Measurements from ENCODE around the gene ZNF438.
A peak's percentile ranks its signal among the peaks of the same experiment; 100 is the strongest.

The ZNF438 gene

GRCh38 chr10:30848396-30849032, 183.2 kb downstream of the ZNF438 start:
- no peak for DNase-seq (ENCODE audit: low read depth, low spot score)

- DNase-seq (ENCODE audit: low read depth, low spot score), result no peak
These were observed 184.0 kb downstream of the ZNF438 start for GRCh38 chr10:30847642-30848041.

GRCh38 chr10:30847199-30847598, 184.5 kb downstream of the ZNF438 start:
- no peak for DNase-seq (ENCODE audit: low read depth, low spot score)

- no peak for DNase-seq (ENCODE audit: low read depth, low spot score)
These were observed 185.0 kb downstream of the ZNF438 start for GRCh38 chr10:30846710-30847109.

DNA sequence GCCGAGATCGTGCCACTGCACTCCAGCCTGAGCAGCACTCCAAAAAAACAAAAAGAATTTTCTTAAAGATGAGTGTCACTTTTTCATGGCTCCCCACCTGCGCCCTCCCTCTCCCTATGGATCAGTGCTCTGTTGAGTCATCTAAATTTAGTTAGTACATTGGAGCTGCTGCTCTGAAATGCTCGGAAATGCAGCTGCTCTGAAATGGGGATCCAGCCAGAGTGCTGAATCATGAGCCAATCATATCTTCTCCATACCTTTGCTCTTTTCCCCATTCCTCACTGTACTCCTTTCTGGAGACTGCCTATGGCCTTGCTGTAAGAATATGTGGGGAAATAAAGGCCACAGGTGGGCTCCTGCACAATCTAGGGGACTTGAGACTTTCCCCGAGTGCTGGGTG, 188.8 kb downstream of the ZNF438 start:
- DNase-seq (ENCODE audit: low read depth, low spot score), result no peak

- no peak for DNase-seq (ENCODE audit: low read depth, low spot score)
These were observed 189.5 kb downstream of the ZNF438 start for GRCh38 chr10:30842185-30842584.

- no peak for DNase-seq (ENCODE audit: low read depth, low spot score)
These were observed 191.1 kb downstream of the ZNF438 start for GRCh38 chr10:30840395-30841050.

DNA sequence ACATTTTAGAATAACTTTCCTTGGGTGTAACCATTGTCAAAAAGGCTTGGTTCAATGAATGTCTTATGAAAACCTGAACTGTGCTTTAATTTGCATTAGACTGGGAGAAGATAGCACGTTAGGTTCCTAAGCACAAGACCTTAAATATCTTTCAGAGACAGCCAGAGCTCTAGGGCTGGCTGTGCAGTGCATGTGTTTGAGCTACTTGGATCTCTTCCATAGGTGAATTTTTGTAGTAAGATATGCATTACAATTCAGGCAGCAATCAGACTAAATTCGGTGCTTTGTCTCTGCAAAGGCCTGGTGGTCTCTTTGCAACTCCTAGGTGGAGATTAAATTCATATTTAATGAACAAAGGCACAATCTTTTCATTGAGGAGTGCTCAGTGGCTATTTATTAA, 192.0 kb downstream of the ZNF438 start:
- DNase-seq (ENCODE audit: low read depth, low spot score), result no peak

DNA sequence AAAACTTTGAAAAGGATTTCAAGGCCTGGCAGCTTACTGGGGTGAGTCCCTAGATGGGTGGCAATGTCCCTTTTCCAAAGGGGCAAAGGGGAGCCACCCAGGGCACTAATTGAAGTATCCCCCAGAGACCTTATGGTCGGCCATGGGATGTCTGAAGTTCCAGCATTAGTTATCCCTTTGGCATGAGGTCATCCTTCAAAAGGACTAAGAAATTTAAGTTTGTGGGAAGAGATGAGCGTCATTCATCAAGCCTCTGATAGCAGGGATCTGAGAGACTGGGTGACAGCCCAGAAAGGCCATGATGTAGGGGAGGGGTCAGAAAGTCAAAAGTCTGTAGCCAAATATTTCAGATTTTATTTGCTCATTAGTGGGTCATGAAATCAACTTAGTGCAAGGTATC, 195.3 kb downstream of the ZNF438 start:
- no peak for DNase-seq (ENCODE audit: low read depth, low spot score)

GRCh38 chr10:30835146-30835545, 196.5 kb downstream of the ZNF438 start:
- no peak for DNase-seq (ENCODE audit: low read depth, low spot score)

DNA sequence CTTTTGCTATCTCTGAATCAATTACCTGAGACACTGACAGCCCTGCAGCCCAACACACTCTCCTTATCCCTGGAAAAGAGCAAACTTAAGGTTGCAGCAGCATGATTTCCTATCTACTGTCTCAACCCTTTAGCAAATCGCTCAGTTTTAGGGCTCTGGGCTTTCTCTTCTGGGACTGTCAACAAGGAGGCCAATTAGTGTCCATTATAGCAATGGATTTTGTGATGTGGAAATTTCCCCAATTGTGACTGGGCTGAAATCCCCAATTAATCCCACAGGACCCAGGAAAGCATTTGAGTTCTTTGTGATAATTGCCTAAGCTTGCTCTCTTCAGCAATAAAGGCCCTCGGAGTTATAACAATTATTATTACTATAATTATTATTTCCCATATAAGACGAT, 197.0 kb downstream of the ZNF438 start:
- no peak for DNase-seq (ENCODE audit: low read depth, low spot score)

DNA sequence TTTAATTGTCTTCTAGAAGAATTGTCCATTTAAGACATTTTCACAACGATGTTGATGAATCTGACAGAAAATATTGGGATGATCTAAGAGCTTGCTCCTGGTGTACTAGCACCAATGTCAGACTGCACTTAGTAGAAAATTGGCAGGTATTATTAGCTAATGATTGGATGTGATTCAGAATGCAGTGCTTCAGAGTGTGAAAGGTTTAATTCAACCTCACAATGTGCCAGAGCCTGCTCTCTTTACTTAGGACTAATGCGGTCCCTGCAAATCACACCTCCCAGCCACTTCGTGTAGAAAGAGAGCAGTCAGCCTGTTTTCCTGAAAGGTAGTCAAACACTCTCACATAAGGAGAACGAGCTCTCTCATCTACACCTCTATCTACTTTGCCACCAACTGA, 197.5 kb downstream of the ZNF438 start:
- no peak for DNase-seq (ENCODE audit: low read depth, low spot score)

DNA sequence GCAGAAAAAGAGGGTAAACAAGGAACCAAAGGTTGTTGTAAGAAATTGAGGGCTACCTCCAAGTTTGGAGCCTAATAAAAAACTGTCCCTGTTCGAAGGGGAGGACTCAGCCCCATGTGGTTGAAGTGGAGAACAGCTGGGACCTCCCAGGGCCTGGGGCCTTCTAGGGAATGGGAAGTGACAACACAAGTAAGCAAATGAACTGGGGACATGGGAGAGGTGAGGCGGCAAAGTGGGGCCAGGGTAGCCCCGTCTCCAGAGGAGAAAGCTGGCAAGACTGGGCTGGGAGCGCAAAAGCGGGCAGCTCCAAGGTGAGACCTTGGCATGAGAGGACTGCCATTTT, 198.1 kb downstream of the ZNF438 start:
- no peak for DNase-seq (ENCODE audit: low read depth, low spot score)

DNA sequence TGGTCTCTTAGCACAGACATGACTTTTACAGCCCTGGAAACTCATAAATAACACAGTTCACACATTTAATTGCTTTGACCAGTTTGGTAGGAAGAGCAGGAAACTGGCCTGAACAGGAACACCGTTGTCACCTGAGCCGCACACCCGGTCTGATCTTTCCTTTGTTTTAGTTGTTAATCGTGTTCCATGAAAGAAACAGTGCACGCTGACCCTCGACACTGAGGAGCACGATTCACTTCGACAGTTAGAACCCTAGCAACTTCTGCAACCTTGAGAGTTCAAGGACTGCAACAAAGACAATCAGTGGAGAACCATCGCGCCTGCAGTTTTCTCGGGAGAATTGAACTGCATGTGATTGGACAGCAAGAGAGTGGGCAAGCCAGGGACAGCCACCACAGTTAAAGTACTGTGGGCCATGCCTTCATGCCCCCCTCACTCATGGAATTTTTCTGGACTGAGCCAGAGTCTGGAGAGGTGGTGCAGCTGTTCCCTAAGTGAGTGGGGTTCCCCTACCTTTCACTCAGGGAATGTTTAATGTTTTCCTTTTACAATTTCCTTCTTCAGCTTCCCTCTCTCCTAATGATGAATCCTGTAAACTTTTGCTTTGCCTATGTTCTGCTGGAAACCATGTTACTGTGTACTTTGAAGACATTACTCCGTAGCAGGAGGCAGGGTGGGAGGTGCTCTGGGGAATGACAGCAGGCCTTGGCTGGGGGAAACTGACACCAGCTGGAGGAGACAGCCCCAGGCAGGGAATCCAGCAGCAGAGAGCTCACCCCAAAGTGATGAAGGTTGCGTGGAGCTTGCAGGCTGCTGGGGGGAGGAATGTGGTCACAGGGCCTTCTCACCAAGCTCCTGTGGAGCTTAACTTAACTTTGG, 198.7 kb downstream of the ZNF438 start:
- no peak for DNase-seq (ENCODE audit: low read depth, low spot score)

DNA sequence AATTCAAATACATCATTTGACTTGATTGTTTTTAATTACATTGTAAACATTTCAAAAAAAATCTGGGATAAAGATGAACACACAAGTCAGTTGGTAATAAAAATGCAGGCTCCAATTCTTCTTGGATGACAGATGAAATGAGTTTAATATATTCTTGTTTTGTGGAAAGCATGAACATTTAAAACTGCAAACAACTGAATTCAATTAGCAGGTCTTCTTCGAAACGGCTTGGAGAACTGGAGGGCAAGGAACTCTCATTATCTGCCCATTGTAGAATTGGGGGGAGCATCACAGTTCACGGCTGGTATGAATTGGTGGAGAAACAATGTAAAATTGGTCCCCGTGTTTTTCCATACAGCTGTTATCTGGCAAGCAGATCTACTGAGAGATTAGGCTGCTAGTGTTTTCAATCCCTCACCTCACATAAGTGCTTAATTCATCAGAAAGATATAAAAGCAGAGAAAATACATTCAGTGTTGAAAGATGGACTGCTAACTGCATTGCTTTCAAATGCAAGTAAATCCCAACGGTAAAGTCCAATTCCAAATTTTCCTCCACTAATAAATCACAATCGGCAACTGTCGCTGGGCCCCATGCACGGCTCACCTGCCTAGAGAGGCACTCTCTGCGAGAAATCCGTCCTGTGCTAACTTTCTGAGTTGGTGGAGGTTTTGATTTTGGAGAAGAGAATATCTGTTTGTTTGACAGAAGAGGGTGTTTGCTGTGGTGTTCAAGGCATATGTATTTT, 199.5 kb downstream of the ZNF438 start:
- DNase-seq (ENCODE audit: low read depth, low spot score), result no peak

DNA sequence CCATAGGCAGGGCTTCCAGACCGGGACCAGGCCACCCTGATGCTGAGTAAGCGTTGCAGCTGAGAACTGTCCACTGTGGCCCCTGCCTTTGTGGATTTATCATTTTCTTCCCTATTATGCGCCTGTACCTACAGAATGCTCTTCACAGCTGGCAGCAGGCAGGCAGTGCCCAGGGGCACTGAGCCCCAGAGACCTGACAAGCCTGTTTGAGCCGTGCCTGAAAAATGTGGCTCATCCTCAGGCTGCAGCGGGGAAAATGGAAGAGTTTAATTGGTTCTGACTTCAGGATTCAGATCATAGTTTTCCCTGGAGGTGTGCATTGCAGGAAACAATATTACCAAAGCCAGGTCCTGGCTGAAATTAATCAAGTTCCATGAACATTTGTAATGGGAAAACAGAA, 200.2 kb downstream of the ZNF438 start:
- no peak for DNase-seq (ENCODE audit: low read depth, low spot score)

DNA sequence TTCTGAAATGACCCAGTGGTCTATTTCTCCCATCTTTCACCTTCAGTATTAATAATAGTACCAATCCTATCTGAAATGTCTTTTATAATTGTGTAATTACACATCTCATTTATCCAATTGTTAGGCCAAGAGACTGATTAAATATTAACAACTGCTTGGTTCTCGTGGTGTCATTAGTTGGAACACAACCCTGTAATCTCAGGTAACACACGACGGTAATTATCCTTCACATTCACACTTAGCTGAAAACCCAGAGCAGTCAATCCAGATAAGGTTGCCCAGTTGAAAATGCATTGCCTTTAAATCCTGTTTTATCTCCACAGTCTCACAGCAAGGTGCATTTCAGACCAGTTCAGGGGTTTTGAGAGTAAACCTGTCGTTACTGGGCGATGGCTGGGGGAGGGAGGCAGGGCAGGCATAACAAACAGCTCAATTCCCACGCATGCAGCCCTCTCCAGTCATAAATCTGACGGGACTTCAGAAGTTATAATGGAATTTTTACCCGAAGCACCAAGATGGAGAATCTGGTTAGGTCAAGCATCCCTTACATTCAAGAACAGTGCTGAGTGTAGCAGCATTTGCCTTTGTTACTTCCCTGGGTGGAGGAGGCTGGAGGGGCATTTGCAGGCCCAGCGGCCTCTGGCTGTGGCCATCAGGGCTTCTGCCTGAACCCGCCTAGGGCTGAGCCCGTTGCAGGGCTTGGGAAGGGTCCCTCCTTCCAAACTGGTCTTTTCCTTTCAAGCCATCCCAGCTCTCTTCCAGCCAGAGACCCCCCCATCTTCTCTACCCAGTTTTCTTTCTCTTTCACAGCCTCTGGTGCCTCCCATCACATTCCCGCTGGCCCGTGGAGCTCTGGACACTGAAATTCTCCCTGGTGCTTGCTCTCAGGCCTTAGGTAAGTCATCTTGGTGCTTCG, 201.1 kb downstream of the ZNF438 start:
- DNase-seq (ENCODE audit: low read depth, low spot score), result no peak

- no peak for DNase-seq (ENCODE audit: low read depth, low spot score)
These were observed 201.8 kb downstream of the ZNF438 start for GRCh38 chr10:30829901-30830300.

DNA sequence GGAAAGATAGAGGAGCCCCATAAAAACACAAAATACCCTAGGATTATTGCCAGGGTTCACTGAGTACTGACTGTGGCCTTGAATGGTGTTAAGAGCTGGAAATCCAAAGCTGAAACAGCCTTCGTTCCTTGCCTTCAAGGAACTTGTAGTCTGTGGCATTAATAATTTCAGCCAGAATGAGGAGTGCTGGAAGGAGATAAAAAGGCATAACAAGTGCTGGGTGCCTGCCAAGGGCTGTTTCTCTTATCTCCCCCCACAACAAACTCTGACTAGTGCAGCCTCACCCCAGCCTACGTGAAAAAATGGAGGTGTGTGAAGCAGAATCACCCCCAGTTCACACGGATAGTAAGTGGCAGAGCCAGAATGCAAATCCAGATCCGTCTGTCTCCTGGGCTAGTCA, 203.0 kb downstream of the ZNF438 start:
- DNase-seq (ENCODE audit: low read depth, low spot score), result peak; percentile 22

- DNase-seq (ENCODE audit: low read depth, low spot score), result no peak
These were observed 203.5 kb downstream of the ZNF438 start for GRCh38 chr10:30828164-30828563.

DNA sequence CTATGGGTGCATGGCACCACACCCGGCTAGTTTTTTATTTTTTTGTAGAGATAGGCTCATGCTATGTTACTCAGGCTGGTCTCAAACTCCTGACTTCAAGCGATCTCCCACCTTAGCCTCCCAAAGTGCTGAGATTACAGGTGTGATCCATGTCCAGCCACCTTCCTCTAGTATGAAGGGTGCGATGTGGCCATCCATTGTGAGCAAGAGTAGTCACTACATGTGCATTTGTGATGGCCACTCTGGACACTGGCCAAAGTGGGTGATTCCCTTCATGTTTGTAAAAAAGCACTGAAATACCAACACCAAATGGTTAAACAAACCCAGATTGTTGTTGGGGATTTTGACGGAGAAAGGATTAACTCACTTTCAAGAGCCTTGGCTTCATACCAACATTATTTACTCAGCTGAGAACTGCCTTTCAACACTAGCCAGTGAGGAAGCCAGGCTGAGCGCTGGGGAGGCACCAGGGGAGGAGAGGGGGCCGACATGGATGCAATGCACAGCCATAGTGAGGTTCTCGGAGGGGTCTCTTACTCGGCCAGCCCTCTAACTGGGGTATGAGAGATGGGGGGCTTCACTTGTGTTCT, 204.0 kb downstream of the ZNF438 start:
- peak; percentile 64 for DNase-seq (ENCODE audit: low read depth, low spot score)
